Right lobe of liver (tissue), 4 donors: ENCODE results near the gene MACO1.

Experiments
- POLR2A ChIP-seq: fragments of 450-650 bp; IDR thresholded peaks from one replicate; pipeline ENCODE4 v1.6.1; 2017; ENCODE audit warnings: antibody characterized with exemption, mild to moderate bottlenecking
- TF ChIP-seq, protein P1 (sequence below), 4 donors: fragments of 200-600 bp in 3 of 4; fragments of 450-650 bp in 1 of 4; IDR thresholded peaks; one replicate each; pipeline versions ENCODE4 v1.5.1 to v1.8.0; 2016 to 2022; ENCODE audit warnings: antibody characterized with exemption in 4 of 4, mild to moderate bottlenecking in 2 of 4
- donor health status: DM: no; HTN: no; CAD: no.
- donor health status: DM: no; HTN: no; CAD: no.
- donor health status: DM: no; HTN: yes; CAD: no.

DNA sequence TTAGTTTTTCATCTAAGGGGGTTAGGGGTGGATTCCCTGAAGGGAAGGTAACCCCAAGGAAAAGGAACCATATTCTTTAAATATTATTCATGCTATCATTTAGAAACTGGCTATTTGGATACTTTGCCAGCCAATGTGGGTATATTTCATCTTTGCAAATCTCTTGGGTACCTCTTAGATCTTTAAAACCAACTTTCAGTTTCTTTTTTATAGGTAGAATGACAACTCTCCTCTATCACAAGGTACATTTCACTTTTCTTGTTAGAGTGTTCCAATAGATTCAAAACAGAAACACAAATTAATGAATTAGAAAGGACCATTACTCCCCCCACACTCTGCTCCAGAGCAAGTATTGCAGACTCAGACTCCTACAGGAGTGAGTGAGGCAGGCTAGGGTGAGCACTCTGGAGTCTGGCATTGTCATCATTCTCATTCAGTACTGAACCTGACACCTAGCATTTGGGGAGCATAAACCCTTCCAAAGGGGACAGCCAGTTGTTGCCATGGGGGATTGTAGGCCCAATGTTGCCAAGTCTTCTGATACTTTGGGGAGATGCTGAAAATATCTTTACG lies 43.0 kb downstream of the MACO1 start:
- TF ChIP-seq, protein P1, sequence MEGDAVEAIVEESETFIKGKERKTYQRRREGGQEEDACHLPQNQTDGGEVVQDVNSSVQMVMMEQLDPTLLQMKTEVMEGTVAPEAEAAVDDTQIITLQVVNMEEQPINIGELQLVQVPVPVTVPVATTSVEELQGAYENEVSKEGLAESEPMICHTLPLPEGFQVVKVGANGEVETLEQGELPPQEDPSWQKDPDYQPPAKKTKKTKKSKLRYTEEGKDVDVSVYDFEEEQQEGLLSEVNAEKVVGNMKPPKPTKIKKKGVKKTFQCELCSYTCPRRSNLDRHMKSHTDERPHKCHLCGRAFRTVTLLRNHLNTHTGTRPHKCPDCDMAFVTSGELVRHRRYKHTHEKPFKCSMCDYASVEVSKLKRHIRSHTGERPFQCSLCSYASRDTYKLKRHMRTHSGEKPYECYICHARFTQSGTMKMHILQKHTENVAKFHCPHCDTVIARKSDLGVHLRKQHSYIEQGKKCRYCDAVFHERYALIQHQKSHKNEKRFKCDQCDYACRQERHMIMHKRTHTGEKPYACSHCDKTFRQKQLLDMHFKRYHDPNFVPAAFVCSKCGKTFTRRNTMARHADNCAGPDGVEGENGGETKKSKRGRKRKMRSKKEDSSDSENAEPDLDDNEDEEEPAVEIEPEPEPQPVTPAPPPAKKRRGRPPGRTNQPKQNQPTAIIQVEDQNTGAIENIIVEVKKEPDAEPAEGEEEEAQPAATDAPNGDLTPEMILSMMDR (IDR thresholded peaks at IDR 0.05) = no peak
- no peak for TF ChIP-seq POLR2A
